SHP77 treated with DMSO at 0.1 percent for 48 hours (cell line): Measurements from ENCODE around the gene TMEM94.

Experiments
- DNase-seq: peaks from one replicate; lab custom pipeline; 2025; lab: John Stamatoyannopoulos, UW

TMEM94 gene

GRCh38 chr17:75498039-75498725 is 41.7 kb downstream of the TMEM94 start:
- DNase-seq, result no peak

DNA sequence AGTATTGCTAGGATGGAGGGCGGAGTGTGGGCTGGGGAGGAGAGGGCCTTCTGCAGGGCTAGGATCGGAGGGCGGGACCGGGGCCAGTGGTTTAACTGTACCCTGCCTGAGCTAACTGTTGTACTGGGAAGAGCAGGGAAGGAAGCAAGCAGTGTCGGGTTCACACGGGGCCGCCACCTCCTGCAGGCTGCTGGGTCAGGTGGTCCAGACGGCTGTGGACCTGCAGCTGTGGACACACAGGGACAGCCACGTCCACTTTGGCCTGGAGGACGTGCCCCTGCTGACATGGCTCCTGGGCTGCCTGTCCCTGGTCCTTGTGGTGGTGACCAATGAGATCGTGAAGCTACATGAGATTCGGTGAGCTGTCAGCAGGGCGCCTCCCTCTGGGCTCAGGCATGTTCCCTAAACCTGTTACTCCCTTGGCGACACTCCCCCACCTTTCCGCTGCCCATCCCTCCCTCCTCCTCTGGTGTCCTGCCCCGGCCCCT is 42.3 kb downstream of the TMEM94 start:
- DNase-seq, result no peak

DNA sequence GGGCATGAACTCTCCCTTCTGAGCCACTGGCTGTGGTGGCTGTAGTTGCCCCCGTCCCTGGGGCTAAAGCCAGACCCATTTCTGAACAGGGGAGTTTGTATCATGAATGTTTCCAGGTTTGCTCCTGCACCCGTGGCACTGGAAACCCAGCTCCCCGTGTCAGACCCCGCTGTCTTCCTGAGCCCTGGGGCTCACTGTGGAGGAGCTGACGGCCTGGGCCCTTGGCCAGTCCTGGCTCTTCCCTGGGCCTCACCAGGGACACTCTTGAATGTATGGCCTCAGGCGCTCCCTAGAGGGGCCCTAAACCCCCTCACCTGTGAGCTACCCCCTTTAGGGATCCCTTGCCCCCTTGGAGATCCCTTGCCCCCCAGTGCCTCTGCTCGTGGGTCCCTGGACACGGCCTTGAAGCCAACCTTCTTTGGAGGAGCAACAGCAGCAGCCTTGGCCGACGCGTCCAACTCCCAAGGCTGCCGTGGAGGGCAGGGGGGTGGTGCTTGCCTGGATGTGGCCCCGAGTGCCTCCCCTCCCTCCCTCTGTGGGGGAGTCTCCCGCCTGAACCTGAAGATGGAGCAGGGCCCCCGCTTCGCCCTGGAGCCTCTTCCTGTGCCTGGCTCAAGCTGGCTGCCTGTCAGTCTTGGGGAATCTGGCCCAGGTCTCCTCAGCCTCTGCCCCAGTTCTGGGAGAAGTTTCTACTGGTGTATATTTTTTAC is 43.0 kb downstream of the TMEM94 start:
- DNase-seq, result no peak

- DNase-seq, result no peak
Measured at GRCh38 chr17:75500419-75501216, 44.2 kb downstream of the TMEM94 start.

DNA sequence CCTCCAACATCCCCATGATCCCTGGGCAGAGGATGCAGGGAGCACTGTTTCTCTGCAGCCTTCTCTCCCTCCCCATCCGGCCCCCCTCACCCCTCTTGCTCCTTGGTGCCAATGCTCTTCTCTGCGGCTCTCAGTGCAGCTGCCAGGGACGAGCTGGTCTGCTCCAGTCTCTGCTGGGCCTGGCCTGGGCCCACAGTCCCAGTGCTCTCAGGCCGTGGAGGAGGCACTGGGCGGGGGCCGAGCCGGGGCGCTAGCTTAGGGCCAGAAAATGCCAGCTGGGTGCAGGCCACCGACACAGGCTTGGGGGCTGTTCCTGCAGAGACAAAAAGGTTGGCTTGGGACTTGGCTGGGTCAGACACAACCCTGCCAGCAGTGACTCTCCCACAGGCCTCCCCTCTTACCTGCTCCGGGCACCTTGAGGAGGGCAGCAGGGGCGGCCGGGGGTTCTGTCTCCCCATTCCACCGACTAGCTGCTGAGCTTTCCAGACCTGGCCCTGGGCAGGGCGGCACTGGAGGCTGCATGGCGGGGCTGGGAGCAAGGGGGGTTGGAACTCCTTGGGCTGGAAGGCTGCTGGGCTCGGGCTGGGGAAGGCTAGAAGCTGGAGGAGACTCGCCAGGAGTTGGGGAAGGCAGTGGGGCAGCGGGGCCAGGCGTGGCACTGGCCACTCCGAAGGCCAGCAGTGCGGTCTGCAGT is 45.1 kb downstream of the TMEM94 start:
- no peak for DNase-seq

DNA sequence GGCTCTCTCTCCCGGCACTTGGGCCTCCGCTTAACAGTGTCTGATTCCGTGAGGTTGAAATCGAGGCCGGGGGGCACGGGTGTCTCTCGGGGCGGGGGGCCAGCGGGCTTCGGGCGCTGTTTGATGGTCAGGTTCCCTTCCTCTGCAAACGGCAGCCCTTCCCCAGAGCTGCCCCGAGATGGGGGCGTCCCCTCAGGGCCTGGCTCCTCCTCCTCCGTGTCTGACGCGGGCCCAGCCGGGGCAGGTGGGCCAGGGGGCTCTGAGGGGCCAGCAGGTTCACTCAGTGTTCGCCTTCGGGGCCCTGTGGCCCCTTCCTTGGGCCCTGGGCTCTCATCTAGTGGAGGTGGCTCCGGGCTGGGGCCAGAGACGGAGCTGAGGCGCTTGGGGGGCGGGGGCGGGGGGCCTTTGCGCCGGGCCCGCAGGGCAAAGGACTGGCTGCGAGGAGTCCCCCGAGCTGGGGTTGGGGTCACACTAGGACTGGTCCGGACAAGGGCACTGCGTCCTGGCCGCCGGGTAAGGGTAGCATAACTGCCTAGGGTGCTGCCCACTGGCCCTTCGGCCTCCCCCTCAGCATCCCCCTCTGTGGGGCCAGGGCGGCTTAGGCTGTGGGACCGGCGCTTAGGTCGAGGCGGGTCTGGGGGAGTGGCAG is 45.8 kb downstream of the TMEM94 start:
- DNase-seq, result no peak

- DNase-seq, result no peak
Measured at GRCh38 chr17:75502721-75503329, 46.4 kb downstream of the TMEM94 start.

GRCh38 chr17:75503337-75503950 is 47.0 kb downstream of the TMEM94 start:
- no peak for DNase-seq

- no peak for DNase-seq
Measured at GRCh38 chr17:75503976-75504346, 47.5 kb downstream of the TMEM94 start.

DNA sequence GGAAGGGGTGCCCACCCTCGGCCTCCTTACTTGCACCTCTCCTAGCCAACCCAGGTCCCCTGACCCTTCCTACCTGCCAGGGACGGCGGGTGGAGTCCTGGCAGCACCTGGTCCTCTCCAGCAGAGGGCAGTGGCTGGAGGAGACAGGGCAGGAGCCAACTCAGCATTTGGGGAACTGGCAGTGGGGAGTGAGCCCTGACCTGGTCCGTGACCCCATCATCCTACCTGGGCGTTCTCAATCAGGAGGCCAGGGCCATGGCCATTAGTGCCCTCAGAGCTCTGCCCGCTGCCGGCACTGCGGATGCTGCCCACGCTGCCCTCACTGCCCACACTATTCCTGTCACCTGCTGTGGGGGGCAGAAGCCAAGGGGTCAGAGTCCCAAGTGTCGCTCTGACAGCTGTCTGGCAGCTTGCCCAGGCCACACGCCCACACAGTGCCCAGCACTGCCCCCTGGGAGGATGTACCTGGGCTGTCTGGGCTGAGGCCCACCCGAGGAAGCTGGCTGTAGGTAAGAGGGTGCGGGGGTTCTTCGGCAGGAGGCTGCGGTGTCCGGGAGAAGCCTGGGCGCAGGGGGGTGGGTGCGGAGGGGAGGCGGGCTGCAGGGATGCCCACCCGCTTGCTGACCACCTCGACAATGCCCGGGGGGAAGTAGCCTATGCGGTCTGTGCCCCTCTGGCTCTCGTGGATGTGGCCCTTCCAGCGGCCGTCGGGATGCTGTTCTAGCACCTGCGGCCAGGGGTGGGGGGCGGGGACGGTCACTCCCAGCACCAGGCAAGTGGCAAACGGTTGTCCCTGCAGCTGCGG is 48.1 kb downstream of the TMEM94 start:
- DNase-seq, result peak; percentile 21

GRCh38 chr17:75505152-75505409 is 48.6 kb downstream of the TMEM94 start:
- no peak for DNase-seq

- no peak for DNase-seq
Measured at GRCh38 chr17:75505640-75506039, 49.2 kb downstream of the TMEM94 start.

- no peak for DNase-seq
Measured at GRCh38 chr17:75506134-75506533, 49.7 kb downstream of the TMEM94 start.

GRCh38 chr17:75506888-75507287 is 50.5 kb downstream of the TMEM94 start:
- no peak for DNase-seq

DNA sequence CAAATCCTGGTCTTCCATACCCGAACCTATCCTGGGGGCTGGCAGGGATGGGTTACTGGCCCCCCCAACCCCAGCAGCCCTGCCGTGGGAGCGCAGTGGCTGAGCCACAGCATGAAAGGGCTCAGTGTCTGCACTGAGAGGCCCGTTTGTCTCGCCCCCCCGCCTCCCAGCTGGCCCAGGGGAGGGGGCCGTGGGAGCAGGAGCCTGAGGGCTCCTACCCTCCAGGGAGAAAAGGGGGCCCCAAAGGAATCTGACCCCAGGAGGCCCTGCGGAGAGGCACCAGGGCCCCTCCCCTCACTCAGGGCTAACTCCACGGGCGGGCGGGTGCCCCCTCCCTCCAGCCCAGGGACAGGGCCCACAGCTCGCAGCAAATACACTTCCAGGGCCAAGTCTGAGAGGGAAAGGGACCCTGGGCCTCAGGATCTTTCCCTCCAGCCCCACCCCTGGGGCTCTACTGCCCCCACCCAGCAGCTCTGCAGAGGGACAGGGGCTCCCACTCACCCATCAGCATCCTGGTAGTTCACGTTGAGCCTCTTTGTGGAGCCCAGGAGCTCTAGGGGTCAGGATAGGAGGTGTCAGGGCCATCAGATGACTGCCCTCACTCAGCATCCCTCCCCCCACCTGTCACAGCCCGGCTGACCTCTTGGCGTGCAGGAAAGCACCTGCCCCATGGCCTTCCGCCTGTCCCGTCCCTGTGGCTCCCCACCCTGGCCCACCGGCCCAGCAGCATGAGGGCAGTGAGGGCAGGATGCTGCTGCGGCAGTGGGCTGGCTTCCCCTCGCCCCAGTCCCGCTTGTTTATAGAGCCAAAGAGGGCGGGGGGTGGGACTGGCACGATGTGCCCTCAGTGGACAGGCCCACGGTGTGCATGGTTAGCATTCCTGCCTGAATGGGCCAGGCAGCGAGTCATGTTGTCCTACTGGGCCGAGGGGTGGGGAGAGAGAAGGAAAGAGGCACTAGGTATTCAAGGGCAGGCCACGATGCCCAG is 51.6 kb downstream of the TMEM94 start:
- no peak for DNase-seq

- DNase-seq, result no peak
Measured at GRCh38 chr17:75508931-75509361, 52.5 kb downstream of the TMEM94 start.

- no peak for DNase-seq
Measured at GRCh38 chr17:75509528-75510258, 53.3 kb downstream of the TMEM94 start.

- no peak for DNase-seq
Measured at GRCh38 chr17:75511270-75511609, 54.8 kb downstream of the TMEM94 start.
